Measurements from ENCODE around the gene ZNF221.

Gene ZNF221

DNA sequence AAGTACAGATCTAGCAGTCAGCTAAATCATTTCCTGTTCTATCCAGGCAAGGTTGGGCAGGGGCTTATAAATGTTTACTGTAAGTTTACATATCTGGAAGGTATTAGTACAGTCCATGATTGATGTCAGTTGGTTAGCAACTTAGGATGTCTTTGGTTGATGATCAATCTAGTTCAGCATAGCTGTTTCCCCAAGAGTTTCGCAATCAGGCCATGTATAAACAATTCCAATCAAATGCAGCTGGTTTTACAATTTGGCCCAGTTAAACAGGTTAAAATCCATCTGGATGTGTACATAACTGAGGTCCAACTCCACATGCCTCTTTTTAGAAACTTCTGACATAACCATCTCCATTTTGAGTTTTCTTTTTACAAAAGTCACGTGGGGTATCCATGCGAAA is 6.9 kb downstream of the ZNF221 start:
- peak; percentile 68 for DNase-seq (ENCODE audit: low read depth)

DNA sequence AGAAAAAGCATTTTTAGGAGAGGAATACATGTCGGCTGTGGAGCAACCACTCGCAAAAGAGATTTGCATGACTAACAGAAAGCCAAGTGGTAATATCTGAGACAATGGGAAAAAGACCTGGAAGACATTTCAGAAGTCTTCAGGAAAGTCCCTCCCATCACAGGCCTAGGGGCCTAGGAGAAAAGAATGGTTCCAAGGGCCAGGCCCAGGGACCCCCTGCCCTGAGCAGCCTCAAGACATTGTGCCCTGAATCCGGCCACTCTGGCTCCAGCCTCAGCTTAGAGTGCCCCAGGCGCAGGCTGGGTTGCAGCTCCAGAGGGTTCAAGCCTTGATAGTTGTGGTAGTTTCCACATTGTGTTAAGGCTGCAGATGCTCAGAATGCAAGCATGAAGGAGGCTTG is 9.4 kb downstream of the ZNF221 start:
- DNase-seq (ENCODE audit: low read depth), result no peak

DNA sequence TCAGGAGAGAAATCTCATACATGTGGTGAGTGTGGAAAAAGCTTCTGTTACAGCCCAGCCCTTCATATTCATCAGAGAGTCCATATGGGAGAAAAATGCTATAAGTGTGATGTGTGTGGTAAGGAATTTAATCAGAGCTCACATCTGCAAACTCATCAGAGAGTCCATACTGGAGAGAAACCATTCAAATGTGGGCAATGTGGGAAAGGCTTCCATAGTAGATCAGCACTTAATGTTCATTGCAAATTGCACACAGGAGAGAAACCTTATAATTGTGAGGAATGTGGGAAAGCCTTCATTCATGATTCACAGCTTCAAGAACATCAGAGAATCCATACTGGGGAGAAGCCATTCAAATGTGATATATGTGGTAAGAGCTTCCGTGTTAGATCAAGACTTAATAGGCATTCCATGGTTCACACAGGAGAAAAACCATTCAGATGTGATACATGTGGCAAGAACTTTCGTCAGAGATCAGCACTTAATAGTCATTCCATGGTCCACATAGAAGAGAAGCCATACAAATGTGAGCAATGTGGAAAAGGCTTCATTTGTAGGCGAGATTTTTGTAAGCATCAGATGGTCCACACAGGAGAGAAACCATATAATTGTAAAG is 15.2 kb downstream of the ZNF221 start:
- no peak for DNase-seq (ENCODE audit: low read depth)

DNA sequence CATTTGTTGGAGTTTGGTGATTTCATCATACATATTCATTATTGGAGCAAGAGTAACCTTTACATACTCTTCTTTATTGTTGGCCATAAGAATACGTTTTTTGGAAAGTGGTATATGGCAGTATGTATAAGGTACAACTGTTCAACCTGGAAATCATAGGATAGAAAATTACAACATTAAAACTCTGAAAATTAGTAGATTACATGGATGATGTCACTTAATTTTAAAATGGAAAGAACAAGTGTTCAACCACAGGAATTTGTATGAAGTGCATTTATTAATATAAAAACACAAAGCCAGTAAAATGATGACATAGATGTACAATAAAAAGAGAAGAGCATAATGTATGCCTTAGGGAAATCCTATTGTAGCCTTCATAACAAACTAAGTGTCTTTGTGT is 25.7 kb downstream of the ZNF221 start:
- no peak for DNase-seq (ENCODE audit: low read depth)

DNA sequence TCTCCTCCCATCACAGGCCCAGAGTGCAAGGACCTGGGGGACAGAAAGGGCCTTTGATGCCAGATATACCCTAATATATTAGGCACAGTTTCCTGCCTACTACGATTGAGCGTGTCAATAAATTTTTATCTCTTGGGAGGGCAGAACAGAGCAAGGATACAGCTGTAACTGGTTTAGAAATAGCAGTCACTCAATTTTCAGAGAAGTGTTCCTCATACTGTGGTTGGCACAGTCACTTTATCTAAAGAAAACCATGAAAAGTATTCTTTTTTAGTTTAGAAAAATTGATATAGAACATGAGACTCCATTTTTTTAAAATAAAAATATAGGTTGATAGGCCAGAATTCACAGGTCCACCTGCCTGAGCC is 32.5 kb downstream of the ZNF221 start:
- DNase-seq (ENCODE audit: low read depth), result no peak

DNA sequence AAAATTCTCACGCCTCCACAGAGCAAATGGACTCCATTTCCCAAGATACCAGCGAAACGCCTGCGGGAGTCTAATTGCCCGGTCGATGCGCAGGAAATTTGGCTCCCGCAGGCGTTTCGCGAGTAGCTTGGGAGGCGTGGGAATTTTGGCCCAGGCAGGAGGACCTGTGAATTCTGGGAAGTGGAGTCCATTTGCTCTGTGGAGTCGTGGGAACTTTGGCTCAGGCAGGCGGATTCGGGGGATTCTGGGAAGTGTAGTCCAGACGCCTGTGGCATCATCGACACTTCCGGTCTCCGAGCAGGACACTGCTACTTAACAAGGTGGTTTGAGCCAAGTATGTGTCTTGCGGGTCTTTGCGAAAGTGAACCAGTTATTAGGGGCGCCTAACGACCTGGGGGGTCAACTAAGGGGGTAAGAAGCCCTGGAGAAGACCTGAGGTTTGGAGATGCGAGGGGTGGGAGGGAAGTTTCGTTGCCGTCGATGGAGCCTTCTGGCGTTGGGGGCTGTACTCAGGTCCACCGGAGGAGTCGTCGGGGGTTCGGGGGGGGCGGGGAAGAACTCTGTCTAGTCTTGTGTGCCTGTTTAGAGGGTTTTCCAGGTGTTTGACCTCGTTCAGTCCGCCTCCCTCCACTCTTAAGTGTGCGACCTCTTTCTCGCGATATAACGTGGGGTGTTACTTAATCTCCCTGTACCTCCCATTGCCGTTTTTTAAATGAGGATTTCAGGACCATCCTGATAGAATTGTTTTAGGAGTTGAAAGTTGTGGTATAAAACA is 33.1 kb downstream of the ZNF221 start, which contains the start of gene ZNF155:
ZNF155 (plus strand) TSS at position 277 of the 775 bp plus-strand sequence. CDS start 4,356 bp downstream, outside the sequence.
- DNase-seq (ENCODE audit: low read depth), result peak; percentile 92

DNA sequence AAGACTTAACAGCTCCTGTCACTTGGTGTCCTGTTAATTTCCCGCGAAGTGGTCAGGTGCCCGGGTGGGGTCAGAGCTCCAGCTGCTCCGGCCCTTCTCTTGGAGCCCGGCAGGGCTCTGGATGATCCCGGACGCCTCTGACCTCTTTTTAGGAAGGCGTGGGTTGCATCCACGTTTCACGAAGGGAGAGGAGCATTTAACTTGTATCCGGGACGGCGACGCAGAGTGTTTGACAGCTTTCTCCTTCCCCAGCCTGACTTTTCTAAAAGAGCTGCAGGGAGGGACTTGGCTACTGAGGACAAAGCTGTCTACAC is 33.6 kb downstream of the ZNF221 start:
- DNase-seq (ENCODE audit: low read depth), result no peak

DNA sequence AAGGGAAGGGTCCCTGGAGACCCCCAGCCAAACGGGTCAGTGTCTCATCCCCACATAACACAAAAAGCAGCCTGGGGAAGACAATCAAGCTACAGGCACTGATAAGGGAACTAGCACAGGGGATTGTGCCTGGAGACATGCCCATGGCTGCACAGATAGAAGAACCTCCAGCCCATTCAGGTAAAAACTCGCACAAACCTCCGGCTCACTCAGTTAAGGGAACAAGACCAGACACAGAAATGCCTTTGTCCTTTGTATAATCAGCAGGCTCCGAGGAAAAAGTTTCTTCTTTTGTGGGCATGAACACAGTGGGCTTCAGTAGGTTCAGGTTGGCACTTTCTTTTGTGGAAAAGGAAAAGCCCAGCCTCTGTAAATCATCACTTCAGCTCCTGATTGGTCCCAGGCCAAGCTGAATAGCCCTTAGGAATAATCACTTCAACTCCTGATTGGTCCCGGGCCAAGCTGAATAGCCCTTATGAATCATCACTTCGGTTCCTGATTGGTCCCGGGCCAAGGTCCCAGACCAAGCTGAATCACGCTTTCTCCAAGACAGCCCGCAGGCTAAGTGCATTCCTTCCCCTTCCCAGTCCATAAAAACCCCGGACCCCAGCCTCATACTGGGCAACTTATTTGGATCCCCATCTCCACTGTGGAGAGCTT is 46.7 kb downstream of the ZNF221 start:
- no peak for DNase-seq (ENCODE audit: low read depth)

DNA sequence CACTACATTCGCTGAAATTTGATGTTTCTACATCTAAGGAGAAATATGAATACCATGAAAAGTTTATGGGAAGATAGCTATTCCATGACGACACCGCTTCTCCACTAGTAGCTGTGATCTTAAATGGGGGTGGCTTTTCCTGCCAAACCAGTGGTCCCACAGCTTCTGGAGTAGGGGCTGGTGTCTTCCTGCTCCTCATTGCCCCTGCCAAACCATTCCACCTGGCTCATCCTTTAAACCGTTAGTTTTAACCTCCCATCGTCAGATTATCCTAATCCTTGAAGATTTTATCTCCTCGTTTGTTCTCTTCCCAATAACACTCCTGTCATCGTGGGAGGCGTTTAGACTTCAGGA is 51.2 kb downstream of the ZNF221 start:
- DNase-seq (ENCODE audit: low read depth), result no peak

DNA sequence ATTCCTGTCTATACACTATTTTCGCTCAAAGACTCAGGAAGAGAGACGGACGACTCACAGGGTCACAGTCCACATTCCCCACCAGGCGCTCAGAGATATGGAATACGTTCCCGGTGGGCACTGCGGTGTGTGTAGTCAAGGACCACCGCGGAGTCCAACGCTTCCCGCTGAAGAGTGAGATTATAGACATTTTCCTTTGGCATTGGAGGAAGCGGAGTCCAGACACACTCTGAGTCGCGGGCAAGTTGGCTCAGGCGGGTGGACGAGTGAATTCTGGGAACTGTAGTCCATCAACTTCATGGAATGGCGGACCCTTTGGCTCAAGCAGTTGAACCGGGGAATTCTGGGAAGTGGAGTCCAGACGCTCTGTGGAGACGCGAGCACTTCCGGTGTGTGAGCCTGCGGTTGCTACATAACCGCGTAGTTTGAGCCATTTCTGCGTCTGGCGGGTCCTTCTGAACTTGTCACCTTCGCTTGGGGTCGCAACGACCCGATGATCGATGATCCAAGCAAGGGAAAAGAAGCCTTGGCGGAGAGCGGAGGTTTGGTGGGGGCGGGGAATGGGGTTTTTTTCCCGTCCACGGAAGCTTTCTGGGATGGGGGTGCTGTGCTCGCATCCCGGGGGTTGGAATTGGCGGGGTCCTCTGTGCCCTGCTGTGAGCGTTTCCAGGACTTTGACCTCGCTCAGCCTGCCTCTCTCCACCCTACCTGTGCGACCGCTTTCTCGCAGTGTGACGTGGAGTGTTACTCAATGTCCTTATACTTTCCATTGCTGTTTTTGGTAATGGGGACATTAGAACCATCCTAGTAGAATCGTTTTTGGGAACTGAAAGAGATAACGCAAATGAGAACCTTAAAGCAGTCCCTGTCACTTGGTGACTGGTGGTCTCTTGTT is 51.8 kb downstream of the ZNF221 start, which contains the start of gene ZNF230:
ZNF230 (plus strand) TSS at position 392 of the 895 bp plus-strand sequence. CDS start 4,122 bp downstream, outside the sequence.
- peak; percentile 90 for DNase-seq (ENCODE audit: low read depth)

DNA sequence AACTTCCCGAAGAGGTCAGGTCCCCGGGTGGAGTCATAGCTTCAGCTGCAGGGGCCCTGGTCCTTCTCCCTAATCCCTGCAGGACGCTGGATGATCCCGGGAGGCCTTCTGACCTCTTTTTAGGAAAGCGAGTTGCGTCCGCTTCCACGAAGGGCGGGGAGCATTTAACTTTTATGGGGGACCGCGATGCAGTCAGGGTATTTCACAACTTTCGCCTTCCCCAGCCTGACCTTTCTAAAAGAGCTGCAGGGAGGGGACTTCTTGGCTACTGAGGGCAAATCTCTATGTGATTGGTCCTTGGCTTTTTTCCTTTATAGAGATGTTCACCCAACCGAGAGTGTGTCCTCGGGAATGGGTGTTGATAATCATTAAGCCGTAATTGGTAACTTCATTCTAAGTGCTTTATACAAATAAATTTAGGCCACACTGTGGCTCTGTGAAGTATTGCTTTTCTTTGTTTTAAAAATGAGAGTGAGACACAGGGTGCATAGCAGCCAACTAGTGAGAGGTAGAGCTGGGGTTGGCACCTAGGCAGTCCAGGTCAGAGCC is 52.5 kb downstream of the ZNF221 start:
- DNase-seq (ENCODE audit: low read depth), result no peak

DNA sequence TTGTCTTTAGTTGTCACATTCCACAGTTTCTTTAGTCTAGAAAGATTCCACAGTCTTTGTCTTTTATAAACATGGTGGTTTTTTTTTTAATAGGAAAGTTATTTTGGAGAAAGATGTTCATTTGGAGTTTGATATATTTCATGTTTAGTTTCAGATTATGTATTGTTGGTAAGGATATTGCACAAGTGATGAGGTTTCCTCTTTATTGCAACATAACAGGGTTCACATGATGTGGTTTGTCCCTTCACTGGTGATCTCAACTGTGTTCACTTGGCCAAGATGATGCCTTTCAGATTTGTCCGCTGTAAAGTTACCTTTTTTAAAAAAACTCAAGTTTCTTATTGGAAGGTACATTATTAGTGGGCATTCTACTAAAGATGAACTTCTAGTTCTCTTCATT is 54.9 kb downstream of the ZNF221 start:
- no peak for DNase-seq (ENCODE audit: low read depth)

DNA sequence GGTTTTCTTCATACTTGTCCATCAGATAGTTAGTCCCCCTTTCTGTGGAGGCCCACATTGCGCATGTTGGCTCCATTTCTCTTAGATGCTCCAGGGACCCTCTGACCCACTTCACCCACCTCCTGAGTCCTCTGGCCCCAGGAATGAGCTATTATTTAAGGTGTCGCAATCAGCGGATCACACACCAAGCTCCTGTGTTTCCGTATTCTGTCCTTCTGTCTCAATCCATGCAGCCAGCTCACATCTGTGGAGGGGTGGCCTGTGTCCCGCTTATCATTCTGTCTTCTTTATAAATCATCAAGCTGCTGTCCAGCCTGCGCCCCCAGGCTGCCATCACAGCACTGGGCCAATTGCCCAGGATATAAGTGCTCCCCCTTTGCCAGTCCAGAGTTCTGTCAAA is 56.4 kb downstream of the ZNF221 start:
- no peak for DNase-seq (ENCODE audit: low read depth)

DNA sequence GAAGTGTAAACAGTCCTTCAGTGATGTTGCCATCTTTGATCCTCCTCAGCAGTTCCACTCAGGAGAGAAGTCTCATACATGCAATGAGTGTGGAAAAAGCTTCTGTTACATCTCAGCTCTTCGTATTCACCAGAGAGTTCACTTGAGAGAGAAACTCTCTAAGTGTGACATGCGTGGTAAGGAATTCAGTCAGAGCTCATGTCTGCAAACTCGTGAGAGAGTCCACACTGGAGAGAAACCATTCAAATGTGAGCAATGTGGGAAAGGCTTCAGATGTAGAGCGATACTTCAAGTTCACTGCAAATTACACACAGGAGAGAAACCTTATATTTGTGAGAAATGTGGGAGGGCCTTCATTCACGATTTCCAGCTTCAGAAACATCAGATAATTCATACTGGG is 59.4 kb downstream of the ZNF221 start:
- DNase-seq (ENCODE audit: low read depth), result no peak

All from fibroblast of the conjunctiva (primary cell).